Bronchial epithelial cell (primary cell): ENCODE data around the gene FSCN2. TPM values are rescaled to one million over a fixed set of nuclear protein-coding genes. Genes with fewer than 3 reads are reported as not detected.

ENCODE experiments used
- DNase-seq: peaks from one replicate; pipeline ENCODE4 v3.0.0-alpha.2; 2010; ENCODE audit warnings: low read depth
- FAIRE-seq: peaks from 2 replicates; lab custom pipeline; 2011; peaks lifted over from hg19 to GRCh38; lab: Jason Lieb, UNC
- H3K27me3 ChIP-seq: 2 replicates; pipeline ENCODE4 v1.5.1; 2011; ENCODE audit warnings: low read length; ENCODE audit not compliant: control insufficient read depth, insufficient read depth
- H3K36me3 ChIP-seq: 2 replicates; pipeline ENCODE4 v1.5.1; 2011; ENCODE audit warnings: low read length; ENCODE audit not compliant: control insufficient read depth, insufficient read depth
- H3K4me3 ChIP-seq: 2 replicates; pipeline ENCODE4 v1.5.1; 2011; ENCODE audit warnings: mild to moderate bottlenecking, low read depth, low read length, control low read depth
- CTCF ChIP-seq: IDR thresholded peaks from 2 replicates; pipeline ENCODE4 v1.5.1; 2011; ENCODE audit warnings: mild to moderate bottlenecking, moderate library complexity, low read length, control low read depth, inconsistent platforms; ENCODE audit not compliant: insufficient read depth, severe bottlenecking
- total RNA-seq: library from RNA; depleted of rRNA; stranded (reverse); fragments of >200 nt; gene quantifications from 2 replicates; pipeline ENCODE4 v1.2.1, GENCODE V29; 2014

Gene FSCN2
- total RNA-seq, 1 donor from 2014 or later = 1.3 TPM

GRCh38 chr17:81533339-81534141, 5.4 kb downstream of the FSCN2 start:
- Histone ChIP-seq H3K36me3 (no peaks in the 10 kb centered on the region), H3K4me3 (no peak overlapping the region), H3K27me3 (peaks cover 11% of the 10 kb centered on the region)
- no peak for TF ChIP-seq CTCF
- no peak for DNase-seq
- no peak for FAIRE-seq

GRCh38 chr17:81534157-81535006, 6.2 kb downstream of the FSCN2 start:
- H3K4me3 ChIP-seq = no peak overlapping the region
- no peaks in the 10 kb centered on the region for H3K36me3 ChIP-seq
- H3K27me3 ChIP-seq = peaks cover 8% of the 10 kb centered on the region
- FAIRE-seq = no peak
- TF ChIP-seq CTCF = no peak
- no peak for DNase-seq

DNA sequence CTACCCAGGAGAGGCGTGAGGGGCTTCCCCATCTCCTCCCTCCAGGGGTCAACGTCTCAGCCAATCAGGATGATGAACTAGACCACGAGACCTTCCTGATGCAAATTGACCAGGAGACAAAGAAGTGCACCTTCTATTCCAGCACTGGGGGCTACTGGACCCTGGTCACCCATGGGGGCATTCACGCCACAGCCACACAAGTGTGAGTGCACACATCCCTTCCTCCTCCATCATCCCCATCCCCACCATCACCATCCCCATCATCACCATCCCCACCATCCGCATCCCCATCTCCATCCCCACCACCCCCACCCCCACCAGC, 6.8 kb downstream of the FSCN2 start:
- no peak for DNase-seq
- no peak for FAIRE-seq

GRCh38 chr17:81535480-81536298, 7.5 kb downstream of the FSCN2 start:
- H3K27me3 ChIP-seq = peaks cover 8% of the 10 kb centered on the region
- no peak for DNase-seq
- no peaks in the 10 kb centered on the region for H3K36me3 ChIP-seq
- FAIRE-seq = no peak
- no peak overlapping the region for H3K4me3 ChIP-seq
- TF ChIP-seq CTCF = no peak

More for the DNA sequence above, 6.8 kb downstream of the FSCN2 start:
- Histone ChIP-seq H3K27me3 (peaks cover 8% of the 10 kb centered on the region), H3K36me3 (no peaks in the 10 kb centered on the region), H3K4me3 (no peak overlapping the region)
- no peak for TF ChIP-seq CTCF

DNA sequence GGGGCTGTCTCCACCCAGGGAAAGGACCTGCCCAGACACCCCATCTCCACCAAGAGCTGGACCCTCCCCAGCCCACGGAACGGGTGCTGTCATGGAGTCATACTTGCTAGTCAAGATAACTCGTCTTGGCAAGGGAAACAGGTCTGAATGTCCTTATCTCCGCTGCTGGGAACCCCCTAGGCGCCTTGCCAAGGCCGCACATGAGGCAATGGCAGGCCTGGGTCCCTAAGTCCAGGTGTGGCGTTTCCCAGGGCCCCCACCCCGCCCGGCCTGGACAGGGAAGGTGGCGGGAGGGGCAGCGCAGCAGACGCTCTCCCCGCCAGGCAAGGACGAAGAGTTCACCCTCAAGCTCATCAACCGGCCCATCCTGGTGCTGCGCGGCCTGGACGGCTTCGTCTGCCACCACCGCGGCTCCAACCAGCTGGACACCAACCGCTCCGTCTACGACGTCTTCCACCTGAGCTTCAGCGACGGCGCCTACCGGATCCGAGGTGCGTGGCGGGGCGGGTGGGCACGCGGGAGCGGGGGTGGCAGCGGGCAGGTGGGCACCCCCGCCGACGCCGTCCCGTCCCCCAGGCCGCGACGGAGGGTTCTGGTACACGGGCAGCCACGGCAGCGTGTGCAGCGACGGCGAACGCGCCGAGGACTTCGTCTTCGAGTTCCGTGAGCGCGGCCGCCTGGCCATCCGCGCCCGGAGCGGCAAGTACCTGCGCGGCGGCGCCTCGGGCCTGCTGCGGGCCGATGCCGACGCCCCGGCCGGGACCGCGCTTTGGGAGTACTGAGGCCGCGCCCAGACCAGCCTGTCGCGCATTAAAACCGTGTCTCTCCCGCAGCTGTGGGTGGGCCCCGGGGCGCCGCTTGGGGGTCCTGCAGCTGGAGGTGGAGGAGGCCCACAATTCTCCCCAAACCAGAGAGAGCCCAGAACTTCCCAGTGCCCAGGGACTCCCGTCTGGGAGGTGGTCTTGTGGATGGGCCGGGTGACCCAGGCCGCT, 8.4 kb downstream of the FSCN2 start:
- Histone ChIP-seq H3K27me3 (peaks cover 8% of the 10 kb centered on the region), H3K4me3 (no peak overlapping the region), H3K36me3 (peaks cover 2% of the 10 kb centered on the region)
- TF ChIP-seq CTCF = no peak
- DNase-seq (no peak), FAIRE-seq (no peak)
